HepG2 (cell line): ENCODE results near the gene NDUFB10. TPM values are rescaled to one million over a fixed set of nuclear protein-coding genes. Genes with fewer than 3 reads are reported as not detected.

ENCODE experiments used
- CEBPB ChIP-seq: IDR thresholded peaks from 2 replicates; pipeline ENCODE4 v1.6.1; 2011; ENCODE audit warnings: low read depth, low read length, improper control_type of control experiment, borderline replicate concordance
- FOXA3 ChIP-seq: IDR thresholded peaks from 2 replicates; pipeline ENCODE4 v1.6.1; 2016; ENCODE audit warnings: missing genetic modification reagents, missing compliant biosample characterization
- PLRG1 ChIP-seq: fragments of 450-650 bp; conservative IDR thresholded peaks from 2 replicates; pipeline ENCODE4 v1.6.1; 2016
- SAP130 ChIP-seq: IDR thresholded peaks from 2 replicates; pipeline ENCODE4 v1.6.1; 2016; ENCODE audit warnings: low read depth
- TEAD3 ChIP-seq: optimal IDR thresholded peaks from 2 replicates; pipeline ENCODE3; 2016; ENCODE audit warnings: borderline replicate concordance
- ZFY ChIP-seq: sonication (generic); formaldehyde crosslinking; IDR thresholded peaks from 2 replicates; pipeline ENCODE4 v1.4.0; 2020; ENCODE audit warnings: missing genetic modification reagents
- ZNF121 ChIP-seq: sonication (generic); formaldehyde crosslinking; IDR thresholded peaks from 2 replicates; pipeline ENCODE4 v1.5.0; 2020; ENCODE audit warnings: mild to moderate bottlenecking, missing genetic modification reagents
- polyA plus RNA-seq, 8 experiments: library from polyadenylated mRNA; depleted of rRNA in 3 of 8; stranded (reverse) in 7 of 8; unstranded in 1 of 8; fragments of >200 nt; fragmentation: Illumina TruSeq in 4 of 8; extraction: Trizol in 4 of 8; gene quantifications; 2 replicates each; pipeline versions ENCODE4 v1.2.1 to v1.2.3, GENCODE V29; 2011 to 2016; ENCODE audit warnings: low read depth in 4 of 8, missing spikeins in 1 of 8, mixed read lengths in 1 of 8; ENCODE audit not compliant: insufficient read depth in 1 of 8
- total RNA-seq, 5 experiments: library from RNA; depleted of rRNA; stranded (reverse); fragments of >200 nt; fragmentation: Illumina TruSeq; extraction: Trizol; gene quantifications; 2 replicates each; pipeline ENCODE4 v1.2.3, GENCODE V29; 2016; ENCODE audit warnings: low read depth in 1 of 5
- TF ChIP-seq, protein P1 (sequence below): sonication (generic); formaldehyde crosslinking; IDR thresholded peaks from 2 replicates; pipeline ENCODE4 v1.4.0; 2020; ENCODE audit warnings: missing genetic modification reagents, borderline replicate concordance
- TF ChIP-seq, protein P2 (sequence below): sonication (generic); formaldehyde crosslinking; IDR thresholded peaks from 2 replicates; pipeline ENCODE4 v1.4.0; 2020; ENCODE audit warnings: mild to moderate bottlenecking, low read depth, missing genetic modification reagents
- TF ChIP-seq, protein P3 (sequence below): IDR thresholded peaks from 2 replicates; pipeline ENCODE4 v1.6.1; 2012; ENCODE audit warnings: inconsistent platforms
- TF ChIP-seq, protein P4 (sequence below): IDR thresholded peaks from 2 replicates; pipeline ENCODE4 v1.6.1; 2016; ENCODE audit warnings: control low read depth
- TF ChIP-seq, protein P5 (sequence below): sonication (generic); formaldehyde crosslinking; conservative IDR thresholded peaks from 2 replicates; pipeline ENCODE4 v1.8.0; 2022; ENCODE audit warnings: mild to moderate bottlenecking, moderate library complexity, missing genetic modification reagents
- TF ChIP-seq, protein P6 (sequence below): sonication (generic); formaldehyde crosslinking; IDR thresholded peaks from 2 replicates; pipeline ENCODE4 v1.4.0; 2020; ENCODE audit warnings: mild to moderate bottlenecking, missing genetic modification reagents

NDUFB10 gene
- total and polyA plus RNA-seq, 2 of the 13 experiments (the other 11 are each of a cell fraction or from before 2014, with no cell fraction given), result 68.6 to 157 TPM

DNA sequence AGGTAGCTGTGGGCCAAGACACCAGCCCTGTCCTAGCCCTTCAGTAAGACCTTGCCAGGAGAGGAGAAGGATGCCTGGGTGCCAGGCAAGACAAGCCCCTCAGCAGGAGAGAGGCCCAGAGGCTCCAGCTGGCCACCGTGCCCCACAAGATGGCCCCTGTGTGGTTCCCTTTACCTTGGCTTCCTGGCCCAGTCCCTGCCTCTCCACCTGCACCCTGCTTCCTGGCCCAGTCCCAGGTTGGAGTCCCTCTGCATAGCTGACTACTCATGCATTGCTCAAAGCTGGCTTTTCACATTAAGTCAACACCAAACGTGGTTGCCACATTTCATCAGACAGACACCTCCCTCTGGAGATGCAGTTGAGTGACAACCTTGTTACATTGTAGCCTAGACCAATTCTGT, 34.4 kb downstream of the NDUFB10 start (continued):
- TF ChIP-seq, protein P1, sequence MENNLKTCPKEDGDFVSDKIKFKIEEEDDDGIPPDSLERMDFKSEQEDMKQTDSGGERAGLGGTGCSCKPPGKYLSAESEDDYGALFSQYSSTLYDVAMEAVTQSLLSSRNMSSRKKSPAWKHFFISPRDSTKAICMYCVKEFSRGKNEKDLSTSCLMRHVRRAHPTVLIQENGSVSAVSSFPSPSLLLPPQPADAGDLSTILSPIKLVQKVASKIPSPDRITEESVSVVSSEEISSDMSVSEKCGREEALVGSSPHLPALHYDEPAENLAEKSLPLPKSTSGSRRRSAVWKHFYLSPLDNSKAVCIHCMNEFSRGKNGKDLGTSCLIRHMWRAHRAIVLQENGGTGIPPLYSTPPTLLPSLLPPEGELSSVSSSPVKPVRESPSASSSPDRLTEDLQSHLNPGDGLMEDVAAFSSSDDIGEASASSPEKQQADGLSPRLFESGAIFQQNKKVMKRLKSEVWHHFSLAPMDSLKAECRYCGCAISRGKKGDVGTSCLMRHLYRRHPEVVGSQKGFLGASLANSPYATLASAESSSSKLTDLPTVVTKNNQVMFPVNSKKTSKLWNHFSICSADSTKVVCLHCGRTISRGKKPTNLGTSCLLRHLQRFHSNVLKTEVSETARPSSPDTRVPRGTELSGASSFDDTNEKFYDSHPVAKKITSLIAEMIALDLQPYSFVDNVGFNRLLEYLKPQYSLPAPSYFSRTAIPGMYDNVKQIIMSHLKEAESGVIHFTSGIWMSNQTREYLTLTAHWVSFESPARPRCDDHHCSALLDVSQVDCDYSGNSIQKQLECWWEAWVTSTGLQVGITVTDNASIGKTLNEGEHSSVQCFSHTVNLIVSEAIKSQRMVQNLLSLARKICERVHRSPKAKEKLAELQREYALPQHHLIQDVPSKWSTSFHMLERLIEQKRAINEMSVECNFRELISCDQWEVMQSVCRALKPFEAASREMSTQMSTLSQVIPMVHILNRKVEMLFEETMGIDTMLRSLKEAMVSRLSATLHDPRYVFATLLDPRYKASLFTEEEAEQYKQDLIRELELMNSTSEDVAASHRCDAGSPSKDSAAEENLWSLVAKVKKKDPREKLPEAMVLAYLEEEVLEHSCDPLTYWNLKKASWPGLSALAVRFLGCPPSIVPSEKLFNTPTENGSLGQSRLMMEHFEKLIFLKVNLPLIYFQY, result peak; percentile 76; the same call in 1 of the 2 replicates
- TF ChIP-seq ZNF121, result peak; percentile 57; the same call in 1 of the 2 replicates
- TF ChIP-seq, protein P2, sequence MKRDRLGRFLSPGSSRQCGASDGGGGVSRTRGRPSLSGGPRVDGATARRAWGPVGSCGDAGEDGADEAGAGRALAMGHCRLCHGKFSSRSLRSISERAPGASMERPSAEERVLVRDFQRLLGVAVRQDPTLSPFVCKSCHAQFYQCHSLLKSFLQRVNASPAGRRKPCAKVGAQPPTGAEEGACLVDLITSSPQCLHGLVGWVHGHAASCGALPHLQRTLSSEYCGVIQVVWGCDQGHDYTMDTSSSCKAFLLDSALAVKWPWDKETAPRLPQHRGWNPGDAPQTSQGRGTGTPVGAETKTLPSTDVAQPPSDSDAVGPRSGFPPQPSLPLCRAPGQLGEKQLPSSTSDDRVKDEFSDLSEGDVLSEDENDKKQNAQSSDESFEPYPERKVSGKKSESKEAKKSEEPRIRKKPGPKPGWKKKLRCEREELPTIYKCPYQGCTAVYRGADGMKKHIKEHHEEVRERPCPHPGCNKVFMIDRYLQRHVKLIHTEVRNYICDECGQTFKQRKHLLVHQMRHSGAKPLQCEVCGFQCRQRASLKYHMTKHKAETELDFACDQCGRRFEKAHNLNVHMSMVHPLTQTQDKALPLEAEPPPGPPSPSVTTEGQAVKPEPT (CRISPR knock-in tag), result no peak
- TF ChIP-seq, protein P3, sequence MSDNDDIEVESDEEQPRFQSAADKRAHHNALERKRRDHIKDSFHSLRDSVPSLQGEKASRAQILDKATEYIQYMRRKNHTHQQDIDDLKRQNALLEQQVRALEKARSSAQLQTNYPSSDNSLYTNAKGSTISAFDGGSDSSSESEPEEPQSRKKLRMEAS, result 0 out of 2 replicates have a peak, but pooled peaks have one; percentile 32
- TF ChIP-seq CEBPB, result peak; percentile 93
- peak; percentile 71 for TF ChIP-seq SAP130 (CRISPR knock-in tag)
- peak; percentile 87 for TF ChIP-seq FOXA3 (CRISPR knock-in tag)
- peak; percentile 23; the same call in 1 of the 2 replicates for TF ChIP-seq ZFY (CRISPR knock-in tag)
- TF ChIP-seq, protein P4, sequence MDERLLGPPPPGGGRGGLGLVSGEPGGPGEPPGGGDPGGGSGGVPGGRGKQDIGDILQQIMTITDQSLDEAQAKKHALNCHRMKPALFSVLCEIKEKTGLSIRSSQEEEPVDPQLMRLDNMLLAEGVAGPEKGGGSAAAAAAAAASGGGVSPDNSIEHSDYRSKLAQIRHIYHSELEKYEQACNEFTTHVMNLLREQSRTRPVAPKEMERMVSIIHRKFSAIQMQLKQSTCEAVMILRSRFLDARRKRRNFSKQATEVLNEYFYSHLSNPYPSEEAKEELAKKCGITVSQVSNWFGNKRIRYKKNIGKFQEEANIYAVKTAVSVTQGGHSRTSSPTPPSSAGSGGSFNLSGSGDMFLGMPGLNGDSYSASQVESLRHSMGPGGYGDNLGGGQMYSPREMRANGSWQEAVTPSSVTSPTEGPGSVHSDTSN (CRISPR knock-in tag), result peak; percentile 61
- no peak for TF ChIP-seq PLRG1
- peak; percentile 53 for TF ChIP-seq TEAD3
- TF ChIP-seq, protein P5, sequence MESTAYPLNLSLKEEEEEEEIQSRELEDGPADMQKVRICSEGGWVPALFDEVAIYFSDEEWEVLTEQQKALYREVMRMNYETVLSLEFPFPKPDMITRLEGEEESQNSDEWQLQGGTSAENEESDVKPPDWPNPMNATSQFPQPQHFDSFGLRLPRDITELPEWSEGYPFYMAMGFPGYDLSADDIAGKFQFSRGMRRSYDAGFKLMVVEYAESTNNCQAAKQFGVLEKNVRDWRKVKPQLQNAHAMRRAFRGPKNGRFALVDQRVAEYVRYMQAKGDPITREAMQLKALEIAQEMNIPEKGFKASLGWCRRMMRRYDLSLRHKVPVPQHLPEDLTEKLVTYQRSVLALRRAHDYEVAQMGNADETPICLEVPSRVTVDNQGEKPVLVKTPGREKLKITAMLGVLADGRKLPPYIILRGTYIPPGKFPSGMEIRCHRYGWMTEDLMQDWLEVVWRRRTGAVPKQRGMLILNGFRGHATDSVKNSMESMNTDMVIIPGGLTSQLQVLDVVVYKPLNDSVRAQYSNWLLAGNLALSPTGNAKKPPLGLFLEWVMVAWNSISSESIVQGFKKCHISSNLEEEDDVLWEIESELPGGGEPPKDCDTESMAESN (CRISPR knock-in tag), result 0 out of 2 replicates have a peak, but pooled peaks have one; percentile 32
- TF ChIP-seq, protein P6, sequence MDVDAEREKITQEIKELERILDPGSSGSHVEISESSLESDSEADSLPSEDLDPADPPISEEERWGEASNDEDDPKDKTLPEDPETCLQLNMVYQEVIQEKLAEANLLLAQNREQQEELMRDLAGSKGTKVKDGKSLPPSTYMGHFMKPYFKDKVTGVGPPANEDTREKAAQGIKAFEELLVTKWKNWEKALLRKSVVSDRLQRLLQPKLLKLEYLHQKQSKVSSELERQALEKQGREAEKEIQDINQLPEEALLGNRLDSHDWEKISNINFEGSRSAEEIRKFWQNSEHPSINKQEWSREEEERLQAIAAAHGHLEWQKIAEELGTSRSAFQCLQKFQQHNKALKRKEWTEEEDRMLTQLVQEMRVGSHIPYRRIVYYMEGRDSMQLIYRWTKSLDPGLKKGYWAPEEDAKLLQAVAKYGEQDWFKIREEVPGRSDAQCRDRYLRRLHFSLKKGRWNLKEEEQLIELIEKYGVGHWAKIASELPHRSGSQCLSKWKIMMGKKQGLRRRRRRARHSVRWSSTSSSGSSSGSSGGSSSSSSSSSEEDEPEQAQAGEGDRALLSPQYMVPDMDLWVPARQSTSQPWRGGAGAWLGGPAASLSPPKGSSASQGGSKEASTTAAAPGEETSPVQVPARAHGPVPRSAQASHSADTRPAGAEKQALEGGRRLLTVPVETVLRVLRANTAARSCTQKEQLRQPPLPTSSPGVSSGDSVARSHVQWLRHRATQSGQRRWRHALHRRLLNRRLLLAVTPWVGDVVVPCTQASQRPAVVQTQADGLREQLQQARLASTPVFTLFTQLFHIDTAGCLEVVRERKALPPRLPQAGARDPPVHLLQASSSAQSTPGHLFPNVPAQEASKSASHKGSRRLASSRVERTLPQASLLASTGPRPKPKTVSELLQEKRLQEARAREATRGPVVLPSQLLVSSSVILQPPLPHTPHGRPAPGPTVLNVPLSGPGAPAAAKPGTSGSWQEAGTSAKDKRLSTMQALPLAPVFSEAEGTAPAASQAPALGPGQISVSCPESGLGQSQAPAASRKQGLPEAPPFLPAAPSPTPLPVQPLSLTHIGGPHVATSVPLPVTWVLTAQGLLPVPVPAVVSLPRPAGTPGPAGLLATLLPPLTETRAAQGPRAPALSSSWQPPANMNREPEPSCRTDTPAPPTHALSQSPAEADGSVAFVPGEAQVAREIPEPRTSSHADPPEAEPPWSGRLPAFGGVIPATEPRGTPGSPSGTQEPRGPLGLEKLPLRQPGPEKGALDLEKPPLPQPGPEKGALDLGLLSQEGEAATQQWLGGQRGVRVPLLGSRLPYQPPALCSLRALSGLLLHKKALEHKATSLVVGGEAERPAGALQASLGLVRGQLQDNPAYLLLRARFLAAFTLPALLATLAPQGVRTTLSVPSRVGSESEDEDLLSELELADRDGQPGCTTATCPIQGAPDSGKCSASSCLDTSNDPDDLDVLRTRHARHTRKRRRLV (CRISPR knock-in tag), result no peak
